HepG2 (cell line): ENCODE results near the gene KRT73. TPM values are rescaled to one million over a fixed set of nuclear protein-coding genes. Genes with fewer than 3 reads are reported as not detected.
A peak's percentile ranks its signal among the peaks of the same experiment; 100 is the strongest.

Source experiments
- ATAC-seq: fragments of 200-7000 bp; cut with Tn5 transposase; 3 replicates; pipeline ENCODE4 v1.9.1; 2020; ENCODE audit warnings: mild to moderate bottlenecking, moderate library complexity
- BruUV-seq: library from RNA; stranded (reverse); fragments of 400-500 nt; replicated peaks from 2 replicates; lab custom pipeline; 2021; lab: Mats Ljungman, UMichigan
- CTCF ChIA-PET: fragments of 300-600 bp; formaldehyde crosslinking; extraction: SDS; loops from one replicate; lab custom pipeline; 2021; ENCODE audit warnings: low total read pairs, inconsistent platforms, low intra/inter-chr PET ratio; lab: Yijun Ruan, JAX
- POLR2A ChIA-PET: fragments of 350-600 bp; sonication (Branson Sonifier 250); formaldehyde crosslinking; loops from one replicate; lab custom pipeline; 2020; ENCODE audit warnings: antibody characterized with exemption, inconsistent platforms; lab: Yijun Ruan, JAX
- DNase-seq: peaks from one replicate; pipeline ENCODE4 v3.0.0-alpha.2; 2015; ENCODE audit warnings: low spot score
- FAIRE-seq: peaks from 3 replicates; lab custom pipeline; 2011; peaks lifted over from hg19 to GRCh38; lab: Jason Lieb, UNC
- H2AFZ ChIP-seq: one replicate; pipeline ENCODE4 v1.6.1; 2011; ENCODE audit warnings: low read length, inconsistent platforms
- H3K27ac ChIP-seq: fragments of 300-600 bp; 3 replicates; pipeline ENCODE4 v1.8.0; 2011; ENCODE audit warnings: mixed run types, mild to moderate bottlenecking, mixed read lengths, low read length, inconsistent platforms; ENCODE audit not compliant: insufficient read depth; ENCODE audit errors: extremely low read length
- H3K27me3 ChIP-seq, 2 experiments: fragments of 200-600 bp in 1 of 2; 2 replicates in 1 of 2; 3 replicates in 1 of 2; pipeline versions ENCODE4 v1.6.0 to v1.8.0; 2011; ENCODE audit warnings: low read length in 2 of 2, mild to moderate bottlenecking in 2 of 2, moderate library complexity in 2 of 2, inconsistent platforms in 1 of 2; ENCODE audit not compliant: insufficient read depth in 2 of 2, control insufficient read depth in 1 of 2
- H3K36me3 ChIP-seq, 2 experiments: fragments of 200-600 bp in 1 of 2; replicated peaks in 1 of 2; 2 replicates in 1 of 2; 3 replicates in 1 of 2; pipeline versions ENCODE4 v1.5.1 to v1.8.0; 2011; ENCODE audit warnings: low read length in 2 of 2, inconsistent platforms in 1 of 2; ENCODE audit not compliant: insufficient read depth in 2 of 2, control insufficient read depth in 1 of 2
- H3K4me1 ChIP-seq: 2 replicates; pipeline ENCODE4 v1.5.1; 2012; ENCODE audit warnings: low read length, inconsistent platforms; ENCODE audit not compliant: insufficient read depth
- H3K4me2 ChIP-seq: 2 replicates; pipeline ENCODE4 v1.6.0; 2011; ENCODE audit warnings: low read depth, low read length, inconsistent platforms
- H3K4me3 ChIP-seq, 3 experiments: fragments of 200-600 bp in 1 of 3; sonication (generic), shearing (Covaris generic) in 1 of 3; replicated peaks in 1 of 3; 2 replicates each; pipeline ENCODE4 v1.5.1; 2011 to 2016; ENCODE audit warnings: low read length in 3 of 3, inconsistent platforms in 2 of 3, low read depth in 2 of 3, mild to moderate bottlenecking in 2 of 3, control low read depth in 1 of 3, mixed read lengths in 1 of 3; ENCODE audit not compliant: insufficient read depth in 1 of 3
- H3K79me2 ChIP-seq: one replicate; pipeline ENCODE4 v1.6.1; 2011; ENCODE audit warnings: low read length, inconsistent platforms; ENCODE audit not compliant: insufficient read depth
- H3K9ac ChIP-seq: 2 replicates; pipeline ENCODE4 v1.6.0; 2011; ENCODE audit warnings: mild to moderate bottlenecking, low read depth, low read length, inconsistent platforms; ENCODE audit not compliant: insufficient read depth
- H3K9me3 ChIP-seq: 2 replicates; pipeline ENCODE4 v1.5.1; 2012; ENCODE audit warnings: mild to moderate bottlenecking, low read length
- H4K20me1 ChIP-seq: 2 replicates; pipeline ENCODE4 v1.6.0; 2011; ENCODE audit warnings: inconsistent platforms, mild to moderate bottlenecking, low read length, moderate library complexity; ENCODE audit not compliant: insufficient read depth
- CEBPB ChIP-seq: IDR thresholded peaks from 2 replicates; pipeline ENCODE4 v1.6.1; 2011; ENCODE audit warnings: low read depth, low read length, improper control_type of control experiment, borderline replicate concordance
- MNT ChIP-seq: fragments of 450-650 bp; IDR thresholded peaks from 2 replicates; pipeline ENCODE4 v1.6.1; 2016
- RNF219 ChIP-seq: sonication (generic); formaldehyde crosslinking; IDR thresholded peaks from 2 replicates; pipeline ENCODE4 v1.5.0; 2020; ENCODE audit warnings: mild to moderate bottlenecking, missing genetic modification reagents
- ZNF615 ChIP-seq: sonication (generic); formaldehyde crosslinking; IDR thresholded peaks from 2 replicates; pipeline ENCODE4 v1.5.0; 2020; ENCODE audit warnings: mild to moderate bottlenecking, missing genetic modification reagents, borderline replicate concordance
- WGBS: methylation state at CpG from one replicate; pipeline ENCODE4 v1.1.6; 2017; ENCODE audit warnings: low lambda C conversion rate; 5-methylcytosine and 5-hydroxymethylcytosine counted together
- in situ Hi-C: cut with HindIII; loops from 2 replicates; pipeline ENCODE4 v1.10.0; 2017; ENCODE audit warnings: low pct_unique_long_range_greater_than_20kb; ENCODE audit not compliant: extremely low pct_ligation_motif_present
- intact Hi-C: fragments of 100-400 bp; cut with micrococcal nuclease; formaldehyde crosslinking; loops from one replicate; pipeline ENCODE4 v1.10.0; 2022; ENCODE audit not compliant: unreplicated experiment
- polyA plus RNA-seq, 8 experiments: library from polyadenylated mRNA; depleted of rRNA in 3 of 8; stranded (reverse) in 7 of 8; unstranded in 1 of 8; fragments of >200 nt; fragmentation: Illumina TruSeq in 4 of 8; extraction: Trizol in 4 of 8; gene quantifications; 2 replicates each; pipeline versions ENCODE4 v1.2.1 to v1.2.3, GENCODE V29; 2011 to 2016; ENCODE audit warnings: low read depth in 4 of 8, missing spikeins in 1 of 8, mixed read lengths in 1 of 8; ENCODE audit not compliant: insufficient read depth in 1 of 8
- total RNA-seq, 5 experiments: library from RNA; depleted of rRNA; stranded (reverse); fragments of >200 nt; fragmentation: Illumina TruSeq; extraction: Trizol; gene quantifications; 2 replicates each; pipeline ENCODE4 v1.2.3, GENCODE V29; 2016; ENCODE audit warnings: low read depth in 1 of 5

Gene KRT73
- total and polyA plus RNA-seq, 2 of the 13 experiments (the other 11 are each of a cell fraction or from before 2014, with no cell fraction given) = not detected

- no peak for TF ChIP-seq ZNF615
Measured at GRCh38 chr12:52649066-52649465, 30.7 kb upstream of the KRT73 start (continued).

DNA sequence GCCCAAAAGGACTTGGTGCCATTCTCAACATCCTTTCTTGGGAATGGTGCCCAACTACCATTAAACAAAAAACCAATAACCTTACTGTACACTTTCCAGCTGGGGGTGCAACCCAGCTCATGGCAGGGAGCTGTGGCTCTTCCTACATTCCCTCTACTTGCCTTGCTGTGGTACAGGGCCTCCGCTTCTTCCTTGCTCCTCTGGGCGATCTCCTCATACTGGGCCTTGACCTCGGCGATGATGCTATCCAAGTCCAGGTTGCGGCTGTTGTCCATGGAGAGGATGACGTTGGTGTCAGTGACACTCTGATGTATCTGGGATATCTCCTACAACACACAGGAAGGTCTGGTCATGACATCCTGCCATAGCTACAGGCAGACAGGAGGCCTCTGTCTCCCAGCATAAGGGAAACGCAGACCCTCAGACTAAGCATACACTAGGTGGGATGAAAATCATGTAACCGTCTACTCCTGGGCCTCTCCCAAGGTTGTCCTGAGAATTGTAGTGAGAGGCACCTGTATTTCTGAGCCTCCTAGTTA, 29.7 kb upstream of the KRT73 start:
- no peak overlapping the region for H2AFZ ChIP-seq
- no peak overlapping the region for H3K4me3 ChIP-seq
- no peak overlapping the region for H3K4me2 ChIP-seq
- BruUV-seq = no TSS peak
- POLR2A ChIA-PET = no interaction called here
- DNase-seq (no peak), ATAC-seq (no peak), FAIRE-seq (no peak)
- CTCF ChIA-PET = no interaction called here
- no peaks in the 10 kb centered on the region for H4K20me1 ChIP-seq
- in situ Hi-C loops (no loop called here), intact Hi-C loops (no loop called here)
- WGBS = 31% methylated on average over 7 of the region's 8 CpGs
- H3K4me1 ChIP-seq = no peaks in the 10 kb centered on the region
- no peaks in the 10 kb centered on the region for H3K79me2 ChIP-seq
- no peaks in the 10 kb centered on the region for H3K9me3 ChIP-seq
- no peak for TF ChIP-seq RNF219 (CRISPR knock-in tag)
- H3K27me3 ChIP-seq = peaks cover 2 to 53% of the 10 kb centered on the region in 2 experiments; a peak in 4 of 5 replicates
- H3K36me3 ChIP-seq = no peaks in the 10 kb centered on the region
- no peak overlapping the region for H3K27ac ChIP-seq
- H3K9ac ChIP-seq = no peak overlapping the region

- BruUV-seq = no TSS peak
- WGBS = 24% methylated on average over 9 of the region's 9 CpGs
- H3K27ac ChIP-seq = no peak overlapping the region
- DNase-seq (no peak), ATAC-seq (no peak), FAIRE-seq (no peak)
- H2AFZ ChIP-seq = no peak overlapping the region
- intact Hi-C loops (no loop called here), in situ Hi-C loops (no loop called here)
- H3K79me2 ChIP-seq = no peaks in the 10 kb centered on the region
- POLR2A ChIA-PET = no interaction called here
- no peaks in the 10 kb centered on the region for H3K9me3 ChIP-seq
- H3K36me3 ChIP-seq = no peaks in the 10 kb centered on the region
- CTCF ChIA-PET = no interaction called here
- peaks cover 2 to 55% of the 10 kb centered on the region in 2 experiments; a peak in 4 of 5 replicates for H3K27me3 ChIP-seq
- H4K20me1 ChIP-seq = no peaks in the 10 kb centered on the region
- H3K9ac ChIP-seq = no peak overlapping the region
- no peak overlapping the region for H3K4me3 ChIP-seq
- no peaks in the 10 kb centered on the region for H3K4me1 ChIP-seq
- no peak overlapping the region for H3K4me2 ChIP-seq
- TF ChIP-seq CEBPB (no peak), MNT (peak; percentile 46)
Measured at GRCh38 chr12:52647601-52648000, 29.2 kb upstream of the KRT73 start.
